ENCODE results near the gene RERE. TPM values are rescaled to one million over a fixed set of nuclear protein-coding genes. Genes with fewer than 3 reads are reported as not detected.

RERE gene
- total RNA-seq, 1 experiment from 2014 or later = 40.6 TPM

GRCh38 chr1:8371372-8371991, 446.0 kb downstream of the RERE start:
- H4K20me1 ChIP-seq (ENCODE audit: insufficient read depth) = no peaks in the 10 kb centered on the region
- H3K9me2 ChIP-seq (ENCODE audit: insufficient read depth) = no peaks in the 10 kb centered on the region
- no peaks in the 10 kb centered on the region for H3K27me3 ChIP-seq (ENCODE audit: insufficient read depth, low read length)
- intact Hi-C loops (cut with micrococcal nuclease) = loop anchor here (10.0 kb wide), 1 partner anchor 203 kb away; no protein-coding TSS in a partner anchor
- H3K9me3 ChIP-seq (ENCODE audit: control insufficient read depth in 1 of 2, insufficient read depth in 1 of 2, low read depth in 1 of 2, low read length in 2 of 2) = no peaks in the 10 kb centered on the region
- no peak overlapping the region for H3K9ac ChIP-seq (ENCODE audit: low read length)
- RAD21 ChIA-PET (ENCODE audit: low non-redundant PET in 1 of 2, low total read pairs in 2 of 2, uncharacterized antibody in 2 of 2, unreplicated experiment in 2 of 2) = no interaction called here
- no peak overlapping the region for H3K4me3 ChIP-seq (replicated peaks in 1 of 2; ENCODE audit: low read depth in 1 of 2, low read length in 2 of 2)
- H3K36me3 ChIP-seq (ENCODE audit: control insufficient read depth in 1 of 2, insufficient read depth in 2 of 2, low read length in 2 of 2) = 0 out of 4 replicates have a peak, but pooled peaks cover 0 to 2% of the 10 kb centered on the region in 2 experiments
- H3K27ac ChIP-seq (ENCODE audit: low read depth, low read length) = no peak overlapping the region
- BruUV-seq (replicated peaks) = no TSS peak
- H3K79me2 ChIP-seq (ENCODE audit: insufficient read depth, low read length) = no peaks in the 10 kb centered on the region; the same call in none of the 2 replicates
- DNase-seq (ENCODE audit: low read depth, low spot score) (no peak), ATAC-seq (no peak)
- CTCF ChIA-PET = interaction anchor here (0.7 kb wide), 1 partner anchor 12 kb away, joined by 3 read pairs; no protein-coding TSS in a partner anchor
- TF ChIP-seq EZH2phosphoT487 (IDR thresholded peaks at IDR 0.05; ENCODE audit: borderline replicate concordance) = no peak
- no peak for TF ChIP-seq ELF1 (IDR thresholded peaks at IDR 0.05; ENCODE audit: borderline replicate concordance, low read depth)
- TF ChIP-seq CEBPB (IDR thresholded peaks at IDR 0.05; ENCODE audit: low read depth) = no peak
- TF ChIP-seq CBX3 (IDR thresholded peaks at IDR 0.05; ENCODE audit: low read depth) = no peak
- no peak for TF ChIP-seq SIN3A (IDR thresholded peaks at IDR 0.05; ENCODE audit: low read depth)
- H2AFZ ChIP-seq (ENCODE audit: low read depth, low read length, poor library complexity, severe bottlenecking) = no peak overlapping the region
- POLR2A ChIA-PET = no interaction called here
- H3K4me2 ChIP-seq (ENCODE audit: low read length) = no peak overlapping the region
- H3K4me1 ChIP-seq (ENCODE audit: control insufficient read depth in 1 of 2, insufficient read depth in 2 of 2, low read length in 2 of 2) = peaks cover 2 to 12% of the 10 kb centered on the region in 2 experiments; a peak in 2 of 4 replicates

GRCh38 chr1:8370905-8371315, 446.5 kb downstream of the RERE start:
- ChIA-PET POLR2A (no interaction called here), CTCF (interaction anchor here (0.7 kb wide), 1 partner anchor 11 kb away, joined by 3 read pairs; no protein-coding TSS in a partner anchor), RAD21 (ENCODE audit: low non-redundant PET in 1 of 2, low total read pairs in 2 of 2, uncharacterized antibody in 2 of 2, unreplicated experiment in 2 of 2) (no interaction called here)
- H4K20me1 ChIP-seq (ENCODE audit: insufficient read depth) = no peaks in the 10 kb centered on the region
- peaks cover 2 to 12% of the 10 kb centered on the region in 2 experiments; a peak in 2 of 4 replicates for H3K4me1 ChIP-seq (ENCODE audit: control insufficient read depth in 1 of 2, insufficient read depth in 2 of 2, low read length in 2 of 2)
- 0 out of 4 replicates have a peak, but pooled peaks cover 0 to 2% of the 10 kb centered on the region in 2 experiments for H3K36me3 ChIP-seq (ENCODE audit: control insufficient read depth in 1 of 2, insufficient read depth in 2 of 2, low read length in 2 of 2)
- no peaks in the 10 kb centered on the region for H3K9me3 ChIP-seq (ENCODE audit: control insufficient read depth in 1 of 2, insufficient read depth in 1 of 2, low read depth in 1 of 2, low read length in 2 of 2)
- H2AFZ ChIP-seq (ENCODE audit: low read depth, low read length, poor library complexity, severe bottlenecking) = no peak overlapping the region
- ATAC-seq (no peak), DNase-seq (ENCODE audit: low read depth, low spot score) (no peak)
- TF ChIP-seq CEBPB (IDR thresholded peaks at IDR 0.05; ENCODE audit: low read depth) (no peak), EZH2phosphoT487 (IDR thresholded peaks at IDR 0.05; ENCODE audit: borderline replicate concordance) (no peak), RAD21 (IDR thresholded peaks at IDR 0.05; ENCODE audit: low read depth) (no peak), MAX (IDR thresholded peaks at IDR 0.05) (no peak), POLR2AphosphoS5 (IDR thresholded peaks at IDR 0.05; ENCODE audit: low read depth, low read length) (no peak), FOSL1 (IDR thresholded peaks at IDR 0.05; ENCODE audit: low read depth) (no peak), SIN3A (IDR thresholded peaks at IDR 0.05; ENCODE audit: low read depth) (no peak), JUND (IDR thresholded peaks at IDR 0.05) (no peak), ATF3 (IDR thresholded peaks at IDR 0.05) (no peak), ZFX (IDR thresholded peaks at IDR 0.05) (no peak), ELF1 (IDR thresholded peaks at IDR 0.05; ENCODE audit: borderline replicate concordance, low read depth) (no peak), EGR1 (IDR thresholded peaks at IDR 0.05; ENCODE audit: low read depth) (no peak), POLR2A (IDR thresholded peaks at IDR 0.05; ENCODE audit: borderline replicate concordance, extremely low read depth, insufficient read depth, insufficient read length) (no peak), CTCF (IDR thresholded peaks at IDR 0.05 in 2 of 3, conservative IDR thresholded peaks at IDR 0.05 in 1 of 3; ENCODE audit: borderline replicate concordance in 1 of 3, insufficient read depth in 1 of 3, low read depth in 2 of 3, low read length in 2 of 3) (no peak), CBX3 (IDR thresholded peaks at IDR 0.05; ENCODE audit: low read depth) (no peak), YY1 (IDR thresholded peaks at IDR 0.05; ENCODE audit: extremely low read depth, insufficient replicate concordance, low read depth, low read length) (no peak), TCF7L2 (IDR thresholded peaks at IDR 0.05; ENCODE audit: borderline replicate concordance, extremely low read depth, insufficient read depth, insufficient read length) (no peak), EZH2 (IDR thresholded peaks at IDR 0.05) (no peak)
- H3K27ac ChIP-seq (ENCODE audit: low read depth, low read length) = no peak overlapping the region
- no peak overlapping the region for H3K4me3 ChIP-seq (replicated peaks in 1 of 2; ENCODE audit: low read depth in 1 of 2, low read length in 2 of 2)
- H3K9me2 ChIP-seq (ENCODE audit: insufficient read depth) = no peaks in the 10 kb centered on the region
- intact Hi-C loops (cut with micrococcal nuclease) = loop anchor here (10.0 kb wide), 1 partner anchor 204 kb away; no protein-coding TSS in a partner anchor
- no peak overlapping the region for H3K4me2 ChIP-seq (ENCODE audit: low read length)
- BruUV-seq (replicated peaks) = no TSS peak
- no peaks in the 10 kb centered on the region; the same call in none of the 2 replicates for H3K79me2 ChIP-seq (ENCODE audit: insufficient read depth, low read length)
- H3K9ac ChIP-seq (ENCODE audit: low read length) = no peak overlapping the region
- no peaks in the 10 kb centered on the region for H3K27me3 ChIP-seq (ENCODE audit: insufficient read depth, low read length)
